ENCODE data around the gene HNRNPC.
"Not testable (repeated sequence)": the region's sequence is repeated elsewhere in the genome, so short reads cannot be mapped to it uniquely, and the experiment has no call there.

The HNRNPC gene

DNA sequence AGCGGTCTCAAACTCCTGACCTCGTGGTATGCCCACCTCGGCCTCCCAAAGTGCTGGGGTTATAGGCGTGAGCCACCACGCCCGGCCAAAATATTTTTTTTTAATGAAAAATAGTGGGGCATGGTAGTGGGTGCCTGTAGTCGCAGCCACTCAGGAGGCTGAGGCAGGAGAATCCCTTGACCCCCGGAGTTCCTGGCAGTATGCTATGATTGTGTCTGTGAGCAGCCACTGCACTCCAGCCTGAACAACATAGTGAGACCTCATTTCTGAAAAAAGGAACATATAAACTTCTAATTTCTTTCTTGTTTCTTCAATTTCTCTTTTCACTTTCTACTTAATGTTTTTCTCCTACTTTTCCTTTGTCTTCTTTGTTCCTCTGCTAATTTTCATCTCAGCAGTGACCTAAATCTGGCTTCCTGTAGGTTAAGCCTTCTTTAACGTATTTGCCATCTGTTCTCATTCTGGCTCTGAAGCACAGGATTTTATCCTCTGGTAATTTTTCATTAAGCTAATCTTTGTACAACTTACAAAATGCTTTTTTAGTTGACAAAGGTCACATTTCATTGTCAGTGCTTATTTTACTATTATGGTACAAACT is 6.1 kb upstream of the HNRNPC start:
- Histone ChIP-seq H3K9me3 (ENCODE audit: control insufficient read depth in 2 of 2, low read length in 2 of 2) (no peaks in the 10 kb centered on the region), H3K9ac (ENCODE audit: low read depth in 1 of 2, low read length in 2 of 2) (no peak overlapping the region), H3K36me3 (ENCODE audit: control insufficient read depth in 2 of 2, insufficient read depth in 2 of 2, low read length in 2 of 2) (no peaks in the 10 kb centered on the region), H3K27ac (ENCODE audit: low read depth in 2 of 2, low read length in 2 of 2) (no peak overlapping the region), H3K27me3 (ENCODE audit: control insufficient read depth in 2 of 2, insufficient read depth in 2 of 2, low read length in 2 of 2) (no peaks in the 10 kb centered on the region), H3K4me1 (ENCODE audit: control insufficient read depth in 2 of 2, insufficient read depth in 2 of 2, low read length in 2 of 2) (no peaks in the 10 kb centered on the region), H3K4me3 (ENCODE audit: low read length in 2 of 2) (no peak overlapping the region)

DNA sequence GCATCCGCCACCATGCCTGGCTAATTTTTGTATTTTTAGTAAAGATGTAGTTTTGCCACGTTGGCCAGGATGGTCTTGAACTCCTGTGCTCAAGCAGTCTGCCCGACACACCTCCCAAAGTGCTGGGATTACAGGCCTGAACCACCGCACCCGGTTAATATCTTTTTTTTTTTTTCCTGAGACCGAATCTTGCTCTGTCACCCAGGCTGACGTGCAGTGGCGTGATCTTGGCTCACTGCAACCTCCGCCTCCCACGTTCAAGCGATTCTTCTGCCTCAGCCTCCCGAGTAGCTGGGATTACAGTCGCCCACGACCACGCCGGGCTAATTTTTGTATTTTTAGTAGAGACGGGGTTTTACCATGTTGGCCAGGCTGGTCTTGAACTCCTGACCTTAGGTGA is 3.4 kb upstream of the HNRNPC start:
- H3K27ac ChIP-seq (ENCODE audit: low read depth in 2 of 2, low read length in 2 of 2); H3K27me3 ChIP-seq (ENCODE audit: control insufficient read depth in 2 of 2, insufficient read depth in 2 of 2, low read length in 2 of 2); H3K4me1 ChIP-seq (ENCODE audit: control insufficient read depth in 2 of 2, insufficient read depth in 2 of 2, low read length in 2 of 2); H3K36me3 ChIP-seq (ENCODE audit: control insufficient read depth in 2 of 2, insufficient read depth in 2 of 2, low read length in 2 of 2); H3K4me3 ChIP-seq (ENCODE audit: low read length in 2 of 2); H3K9ac ChIP-seq (ENCODE audit: low read depth in 1 of 2, low read length in 2 of 2); H3K9me3 ChIP-seq (ENCODE audit: control insufficient read depth in 2 of 2, low read length in 2 of 2): not testable (repeated sequence)

DNA sequence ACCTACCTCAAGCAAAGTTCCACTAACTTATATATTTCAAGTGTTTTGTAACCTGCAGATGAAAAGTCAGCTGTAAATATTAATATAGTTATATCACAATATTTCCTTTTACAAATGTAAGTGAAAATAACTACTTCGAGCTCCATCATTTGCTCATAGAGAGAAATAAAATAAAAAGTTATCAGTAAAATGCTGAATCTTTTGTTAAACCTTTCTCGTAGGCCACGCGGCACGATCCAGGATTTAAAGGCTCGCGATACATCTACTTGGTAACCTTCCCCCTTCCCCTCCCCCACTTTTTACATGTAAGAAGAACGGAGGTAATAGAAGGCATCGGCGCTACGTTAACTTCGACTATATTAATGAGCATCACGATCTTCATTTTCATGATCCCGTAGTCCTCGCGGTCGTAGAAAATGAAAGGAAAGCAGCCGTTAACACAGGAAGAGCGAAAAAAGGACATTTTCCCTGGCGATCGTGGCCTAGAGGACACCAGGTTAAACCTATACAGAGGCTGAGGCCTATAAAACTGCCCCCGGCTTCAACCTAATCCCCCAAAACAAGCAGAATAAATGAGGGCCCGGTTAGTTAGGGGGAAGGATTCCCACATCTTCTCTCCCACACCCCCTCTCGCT is 508 bp downstream of the HNRNPC start:
- Histone ChIP-seq H3K9ac (ENCODE audit: low read depth in 1 of 2, low read length in 2 of 2) (peak overlapping the region; percentile 99 to 100), H3K36me3 (ENCODE audit: control insufficient read depth in 2 of 2, insufficient read depth in 2 of 2, low read length in 2 of 2) (peaks cover 8 to 13% of the 10 kb centered on the region in 2 donors), H3K4me3 (ENCODE audit: low read length in 2 of 2) (peak overlapping the region; percentile 90 to 100), H3K27ac (ENCODE audit: low read depth in 2 of 2, low read length in 2 of 2) (peak overlapping the region; percentile 89 to 91), H3K27me3 (ENCODE audit: control insufficient read depth in 2 of 2, insufficient read depth in 2 of 2, low read length in 2 of 2) (no peaks in the 10 kb centered on the region), H3K4me1 (ENCODE audit: control insufficient read depth in 2 of 2, insufficient read depth in 2 of 2, low read length in 2 of 2) (peaks cover 19 to 30% of the 10 kb centered on the region in 2 donors), H3K9me3 (ENCODE audit: control insufficient read depth in 2 of 2, low read length in 2 of 2) (no peaks in the 10 kb centered on the region)

DNA sequence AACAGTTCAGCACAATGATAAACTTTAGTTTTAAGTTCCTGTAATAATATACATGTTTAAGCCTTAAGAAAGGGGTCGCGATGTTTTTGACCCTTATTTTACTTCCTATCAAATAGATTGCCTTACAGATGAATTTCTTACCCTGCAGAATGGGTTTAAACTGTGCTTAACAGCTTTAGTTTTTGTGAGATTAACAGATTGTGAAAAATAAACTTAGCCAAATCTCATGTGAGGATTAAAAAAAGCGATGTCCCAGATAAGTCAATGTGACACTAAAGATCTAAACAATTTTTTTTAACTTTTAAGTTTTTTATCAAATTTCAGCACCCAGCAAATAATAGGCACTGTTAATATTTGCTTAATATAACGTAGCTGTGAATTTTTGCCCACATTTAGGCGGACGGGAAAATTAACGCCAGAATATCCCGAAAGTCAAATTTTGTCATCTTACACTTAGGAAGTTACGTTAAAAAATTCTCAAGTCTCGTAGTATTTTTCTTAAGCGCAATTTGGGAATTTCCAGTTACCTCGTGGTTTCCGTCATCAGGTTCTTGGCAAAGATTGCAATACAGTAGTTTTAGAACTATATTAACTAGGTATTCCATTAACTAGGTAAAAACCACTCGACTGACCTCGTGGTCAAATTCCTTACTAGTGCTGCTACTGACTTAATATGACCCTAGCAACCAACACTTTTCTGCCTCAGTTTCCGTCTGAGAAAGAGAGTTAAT is 1.2 kb downstream of the HNRNPC start:
- Histone ChIP-seq H3K27ac (ENCODE audit: low read depth in 2 of 2, low read length in 2 of 2) (peak overlapping the region; percentile 89 to 91), H3K4me1 (ENCODE audit: control insufficient read depth in 2 of 2, insufficient read depth in 2 of 2, low read length in 2 of 2) (peaks cover 19 to 36% of the 10 kb centered on the region in 2 donors), H3K9ac (ENCODE audit: low read depth in 1 of 2, low read length in 2 of 2) (peak overlapping the region; percentile 99 to 100)

DNA sequence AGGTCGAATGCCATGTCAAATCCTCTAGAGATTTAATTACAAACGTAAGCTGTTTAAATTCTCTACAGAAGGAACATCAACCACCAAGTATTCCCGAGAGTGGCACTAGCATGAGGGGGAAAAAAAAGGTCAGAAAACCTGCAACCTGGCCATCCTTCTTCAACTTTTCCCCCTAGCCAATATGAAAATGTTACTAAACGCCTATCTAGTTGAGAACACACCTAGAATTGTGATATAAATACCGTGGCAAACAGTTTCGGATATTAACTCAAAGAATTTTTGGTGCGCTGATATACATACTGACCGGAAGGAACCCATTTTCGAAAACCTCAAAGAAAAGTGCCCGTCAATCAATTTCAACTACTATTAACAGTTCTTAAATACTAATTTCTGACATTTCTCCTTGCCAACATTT is 1.8 kb downstream of the HNRNPC start:
- Histone ChIP-seq H3K4me1 (ENCODE audit: control insufficient read depth in 2 of 2, insufficient read depth in 2 of 2, low read length in 2 of 2) (peaks cover 21 to 38% of the 10 kb centered on the region in 2 donors), H3K9ac (ENCODE audit: low read depth in 1 of 2, low read length in 2 of 2) (peak overlapping the region; percentile 35 to 99)

More for the DNA sequence above, 1.2 kb downstream of the HNRNPC start:
- Histone ChIP-seq H3K36me3 (ENCODE audit: control insufficient read depth in 2 of 2, insufficient read depth in 2 of 2, low read length in 2 of 2) (peaks cover 12 to 17% of the 10 kb centered on the region in 2 donors), H3K9me3 (ENCODE audit: control insufficient read depth in 2 of 2, low read length in 2 of 2) (no peaks in the 10 kb centered on the region), H3K27me3 (ENCODE audit: control insufficient read depth in 2 of 2, insufficient read depth in 2 of 2, low read length in 2 of 2) (no peaks in the 10 kb centered on the region), H3K4me3 (ENCODE audit: low read length in 2 of 2) (peak overlapping the region; percentile 90 to 100)

DNA sequence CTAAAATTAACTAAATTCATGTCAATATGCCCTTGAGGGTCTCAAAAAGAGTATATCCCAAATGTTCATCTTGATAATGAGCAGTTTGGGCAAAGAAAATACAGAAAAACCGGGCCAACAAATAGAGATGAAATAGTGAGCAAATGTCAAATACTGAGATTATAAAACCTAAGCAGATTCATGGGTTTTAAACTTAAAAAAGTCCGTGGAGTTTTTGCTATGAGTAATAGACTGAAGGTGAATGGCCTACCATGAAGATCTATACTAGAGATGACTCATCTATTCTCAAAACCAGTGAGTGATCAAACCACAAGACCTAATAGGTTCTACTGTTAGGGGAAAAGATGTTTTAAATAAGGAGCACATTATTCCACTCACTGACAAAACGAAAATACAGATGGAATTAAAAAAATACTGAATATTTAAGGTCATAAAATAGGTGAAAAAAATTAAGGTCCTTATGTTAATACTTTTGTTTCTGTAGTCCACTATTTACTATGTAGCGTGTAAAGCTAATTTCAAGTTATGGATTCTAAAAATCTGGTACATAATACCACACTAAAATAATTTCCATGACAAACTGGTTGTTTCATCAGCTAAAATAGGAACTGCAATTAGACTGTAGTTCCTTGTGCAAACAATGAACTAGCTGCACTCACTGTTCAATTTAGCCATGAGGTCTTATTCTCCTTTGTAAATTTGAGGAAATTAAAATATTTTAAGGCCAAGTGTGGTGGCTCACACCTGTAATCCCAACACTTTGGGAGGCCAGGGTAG is 5.0 kb downstream of the HNRNPC start:
- Histone ChIP-seq H3K4me1 (ENCODE audit: control insufficient read depth in 2 of 2, insufficient read depth in 2 of 2, low read length in 2 of 2) (peaks cover 17 to 35% of the 10 kb centered on the region in 2 donors), H3K27ac (ENCODE audit: low read depth in 2 of 2, low read length in 2 of 2) (peak overlapping the region; percentile 6 to 27), H3K9me3 (ENCODE audit: control insufficient read depth in 2 of 2, low read length in 2 of 2) (no peaks in the 10 kb centered on the region), H3K4me3 (ENCODE audit: low read length in 2 of 2) (no peak overlapping the region), H3K27me3 (ENCODE audit: control insufficient read depth in 2 of 2, insufficient read depth in 2 of 2, low read length in 2 of 2) (no peaks in the 10 kb centered on the region), H3K9ac (ENCODE audit: low read depth in 1 of 2, low read length in 2 of 2) (no peak overlapping the region), H3K36me3 (ENCODE audit: control insufficient read depth in 2 of 2, insufficient read depth in 2 of 2, low read length in 2 of 2) (peaks cover 36 to 42% of the 10 kb centered on the region in 2 donors)

More for the DNA sequence above, 1.8 kb downstream of the HNRNPC start:
- Histone ChIP-seq H3K36me3 (ENCODE audit: control insufficient read depth in 2 of 2, insufficient read depth in 2 of 2, low read length in 2 of 2) (peaks cover 19% of the 10 kb centered on the region in 2 donors), H3K4me3 (ENCODE audit: low read length in 2 of 2) (peak overlapping the region; percentile 90 to 100), H3K9me3 (ENCODE audit: control insufficient read depth in 2 of 2, low read length in 2 of 2) (no peaks in the 10 kb centered on the region), H3K27ac (ENCODE audit: low read depth in 2 of 2, low read length in 2 of 2) (peak overlapping the region in 1 of 2 donors; percentile 33), H3K27me3 (ENCODE audit: control insufficient read depth in 2 of 2, insufficient read depth in 2 of 2, low read length in 2 of 2) (no peaks in the 10 kb centered on the region)

DNA sequence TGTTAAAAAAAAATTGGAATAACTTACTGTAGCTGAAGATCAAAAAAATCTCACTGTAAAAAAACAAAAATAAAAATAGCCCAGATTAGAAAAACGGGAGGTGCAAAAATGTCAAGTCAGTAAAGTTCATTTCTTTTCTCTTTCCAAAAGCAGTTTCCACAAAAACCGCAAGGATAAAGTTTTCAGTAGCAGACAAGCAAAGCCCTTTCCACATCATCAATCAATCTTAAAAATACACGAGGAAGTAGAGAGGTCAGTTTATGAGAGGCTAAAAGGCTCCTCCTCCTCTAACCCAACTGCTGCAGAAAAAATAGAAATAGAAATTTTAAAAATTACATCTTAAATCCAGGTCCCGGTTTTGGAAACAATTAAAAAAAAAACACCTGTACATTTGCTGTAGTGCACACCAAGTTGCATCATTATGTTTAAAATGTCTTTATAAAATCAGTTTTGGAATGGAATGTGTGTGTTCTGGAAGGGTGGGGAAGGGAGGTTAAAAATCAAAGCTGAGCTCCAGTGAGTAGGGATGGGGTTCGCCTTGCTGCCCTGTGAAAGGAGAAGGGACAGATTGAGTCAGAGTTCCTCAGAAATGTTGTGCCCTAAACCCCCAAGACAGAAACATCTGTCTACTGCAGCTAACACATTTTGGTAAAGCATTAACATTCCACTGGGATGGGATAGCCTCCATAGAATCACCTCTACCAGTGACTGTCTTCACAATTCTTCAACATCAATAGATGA is 5.8 kb downstream of the HNRNPC start:
- peaks cover 38 to 49% of the 10 kb centered on the region in 2 donors for H3K36me3 ChIP-seq (ENCODE audit: control insufficient read depth in 2 of 2, insufficient read depth in 2 of 2, low read length in 2 of 2)
- peaks cover 17 to 35% of the 10 kb centered on the region in 2 donors for H3K4me1 ChIP-seq (ENCODE audit: control insufficient read depth in 2 of 2, insufficient read depth in 2 of 2, low read length in 2 of 2)
- no peak overlapping the region for H3K27ac ChIP-seq (ENCODE audit: low read depth in 2 of 2, low read length in 2 of 2)
- H3K27me3 ChIP-seq (ENCODE audit: control insufficient read depth in 2 of 2, insufficient read depth in 2 of 2, low read length in 2 of 2), result no peaks in the 10 kb centered on the region
- H3K9me3 ChIP-seq (ENCODE audit: control insufficient read depth in 2 of 2, low read length in 2 of 2), result no peaks in the 10 kb centered on the region
- no peak overlapping the region for H3K4me3 ChIP-seq (ENCODE audit: low read length in 2 of 2)
- no peak overlapping the region for H3K9ac ChIP-seq (ENCODE audit: low read depth in 1 of 2, low read length in 2 of 2)

DNA sequence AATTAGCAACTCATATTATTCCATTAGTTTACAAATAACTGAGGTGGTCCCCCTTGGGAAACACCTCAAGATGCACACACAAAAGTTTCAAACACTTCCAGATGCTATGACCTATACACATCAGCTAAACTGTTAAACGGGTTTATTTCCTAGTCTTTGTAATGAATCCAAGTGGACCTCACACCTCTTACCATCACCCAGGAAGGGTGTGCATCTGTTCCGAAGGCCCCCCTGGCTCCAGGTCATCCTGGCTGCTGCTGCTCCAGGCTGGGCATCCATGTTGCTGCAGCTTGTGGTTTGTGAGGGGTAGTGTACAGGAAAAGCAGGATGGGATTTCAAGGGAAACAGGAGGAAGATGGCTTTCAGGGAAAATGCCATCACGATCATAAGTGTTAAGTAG is 6.8 kb downstream of the HNRNPC start:
- H3K9ac ChIP-seq (ENCODE audit: low read depth in 1 of 2, low read length in 2 of 2), result no peak overlapping the region
- peaks cover 20 to 32% of the 10 kb centered on the region in 2 donors for H3K4me1 ChIP-seq (ENCODE audit: control insufficient read depth in 2 of 2, insufficient read depth in 2 of 2, low read length in 2 of 2)
- H3K27ac ChIP-seq (ENCODE audit: low read depth in 2 of 2, low read length in 2 of 2), result no peak overlapping the region
- H3K27me3 ChIP-seq (ENCODE audit: control insufficient read depth in 2 of 2, insufficient read depth in 2 of 2, low read length in 2 of 2), result no peaks in the 10 kb centered on the region
- H3K36me3 ChIP-seq (ENCODE audit: control insufficient read depth in 2 of 2, insufficient read depth in 2 of 2, low read length in 2 of 2), result peaks cover 38 to 56% of the 10 kb centered on the region in 2 donors
- H3K4me3 ChIP-seq (ENCODE audit: low read length in 2 of 2), result no peak overlapping the region
- no peaks in the 10 kb centered on the region for H3K9me3 ChIP-seq (ENCODE audit: control insufficient read depth in 2 of 2, low read length in 2 of 2)

DNA sequence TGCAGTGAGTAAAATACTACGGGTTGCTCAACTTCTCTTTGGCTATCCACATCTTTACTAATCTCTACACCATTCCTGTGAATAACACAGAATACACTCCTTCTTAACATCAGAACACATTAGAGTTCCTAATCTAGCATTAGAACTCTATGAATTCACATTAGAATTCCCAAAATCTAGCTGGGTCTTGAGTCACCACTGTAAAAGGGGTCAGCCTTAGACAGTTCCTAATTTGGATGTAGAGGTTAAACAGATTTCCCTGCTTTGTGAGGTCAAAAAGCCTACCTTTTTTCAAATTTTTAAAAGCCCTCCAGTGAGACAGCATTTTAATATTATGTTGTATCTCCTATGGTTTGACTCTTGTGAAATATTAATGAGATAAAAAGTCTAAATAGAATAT is 7.4 kb downstream of the HNRNPC start:
- Histone ChIP-seq H3K9me3 (ENCODE audit: control insufficient read depth in 2 of 2, low read length in 2 of 2) (no peaks in the 10 kb centered on the region), H3K9ac (ENCODE audit: low read depth in 1 of 2, low read length in 2 of 2) (no peak overlapping the region), H3K27me3 (ENCODE audit: control insufficient read depth in 2 of 2, insufficient read depth in 2 of 2, low read length in 2 of 2) (no peaks in the 10 kb centered on the region), H3K4me1 (ENCODE audit: control insufficient read depth in 2 of 2, insufficient read depth in 2 of 2, low read length in 2 of 2) (peaks cover 23 to 30% of the 10 kb centered on the region in 2 donors), H3K4me3 (ENCODE audit: low read length in 2 of 2) (no peak overlapping the region), H3K36me3 (ENCODE audit: control insufficient read depth in 2 of 2, insufficient read depth in 2 of 2, low read length in 2 of 2) (peaks cover 42 to 61% of the 10 kb centered on the region in 2 donors), H3K27ac (ENCODE audit: low read depth in 2 of 2, low read length in 2 of 2) (no peak overlapping the region)
